HUES48 (cell line): ENCODE data around the gene METTL23.

ENCODE experiments used
- H3K27ac ChIP-seq: one replicate; pipeline ENCODE4 v1.7.0; 2013; ENCODE audit warnings: low read depth, low read length, inconsistent platforms
- H3K27me3 ChIP-seq: 2 replicates; pipeline ENCODE4 v1.6.1; 2013; ENCODE audit warnings: mild to moderate bottlenecking, low read length; ENCODE audit not compliant: control insufficient read depth, insufficient read depth
- H3K36me3 ChIP-seq: 2 replicates; pipeline ENCODE4 v1.6.1; 2013; ENCODE audit warnings: low read length; ENCODE audit not compliant: control insufficient read depth, insufficient read depth
- H3K4me1 ChIP-seq: 2 replicates; pipeline ENCODE4 v1.6.1; 2013; ENCODE audit warnings: mild to moderate bottlenecking, low read length; ENCODE audit not compliant: control insufficient read depth, insufficient read depth
- H3K4me3 ChIP-seq: 2 replicates; pipeline ENCODE4 v1.5.1; 2013; ENCODE audit warnings: mild to moderate bottlenecking, low read depth, low read length
- H3K9ac ChIP-seq: 2 replicates; pipeline ENCODE4 v1.6.1; 2013; ENCODE audit warnings: mild to moderate bottlenecking, low read depth, low read length, moderate library complexity
- H3K9me3 ChIP-seq: 2 replicates; pipeline ENCODE4 v1.6.1; 2013; ENCODE audit warnings: low read length; ENCODE audit not compliant: control insufficient read depth, insufficient read depth

Gene METTL23

DNA sequence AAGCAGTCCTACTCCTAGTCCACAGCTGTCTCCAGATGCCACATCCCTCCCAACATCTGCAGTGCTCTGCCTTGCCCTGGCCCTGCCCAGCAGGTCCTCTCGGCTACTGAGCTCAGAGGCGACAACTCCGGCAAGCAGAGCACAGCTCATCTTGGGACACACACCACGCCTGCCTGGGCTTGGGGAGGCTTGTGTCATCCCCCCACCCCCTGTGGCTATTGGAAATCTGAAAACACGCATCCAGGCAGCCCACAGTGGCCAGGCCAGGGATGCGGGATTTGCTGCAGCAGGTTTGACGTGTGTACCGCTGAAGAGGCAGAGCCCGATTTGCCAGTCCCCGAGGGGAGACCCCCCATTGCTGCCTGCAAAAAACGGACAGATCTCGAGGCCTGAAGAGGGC lies 41.3 kb upstream of the METTL23 start:
- Histone ChIP-seq H3K9ac (no peak overlapping the region), H3K36me3 (no peaks in the 10 kb centered on the region), H3K27me3 (no peaks in the 10 kb centered on the region), H3K9me3 (no peaks in the 10 kb centered on the region), H3K4me3 (no peak overlapping the region), H3K27ac (no peak overlapping the region), H3K4me1 (peaks cover 13% of the 10 kb centered on the region)

DNA sequence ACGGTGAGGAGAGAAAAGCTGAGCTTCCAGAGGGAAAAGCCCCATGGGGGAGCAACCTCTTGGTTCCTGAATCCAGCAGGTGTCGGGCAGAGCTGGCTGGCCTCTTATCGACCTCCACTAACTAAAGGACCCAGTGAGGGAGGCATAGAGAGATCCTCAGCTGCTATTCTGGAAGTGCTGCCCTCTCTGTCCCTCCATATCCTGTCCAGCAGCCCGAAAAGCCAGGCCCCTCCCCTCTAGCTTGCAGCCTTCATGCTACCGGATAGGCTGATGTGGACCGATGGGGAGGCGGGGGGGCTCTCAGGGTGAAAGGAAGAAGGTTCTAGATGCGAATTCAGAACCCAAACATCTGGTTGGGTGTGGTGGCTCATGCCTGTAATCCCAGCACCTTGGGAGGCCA lies 40.8 kb upstream of the METTL23 start:
- Histone ChIP-seq H3K4me3 (no peak overlapping the region), H3K9me3 (no peaks in the 10 kb centered on the region), H3K27ac (no peak overlapping the region), H3K36me3 (no peaks in the 10 kb centered on the region), H3K27me3 (no peaks in the 10 kb centered on the region), H3K9ac (no peak overlapping the region), H3K4me1 (peaks cover 13% of the 10 kb centered on the region)

DNA sequence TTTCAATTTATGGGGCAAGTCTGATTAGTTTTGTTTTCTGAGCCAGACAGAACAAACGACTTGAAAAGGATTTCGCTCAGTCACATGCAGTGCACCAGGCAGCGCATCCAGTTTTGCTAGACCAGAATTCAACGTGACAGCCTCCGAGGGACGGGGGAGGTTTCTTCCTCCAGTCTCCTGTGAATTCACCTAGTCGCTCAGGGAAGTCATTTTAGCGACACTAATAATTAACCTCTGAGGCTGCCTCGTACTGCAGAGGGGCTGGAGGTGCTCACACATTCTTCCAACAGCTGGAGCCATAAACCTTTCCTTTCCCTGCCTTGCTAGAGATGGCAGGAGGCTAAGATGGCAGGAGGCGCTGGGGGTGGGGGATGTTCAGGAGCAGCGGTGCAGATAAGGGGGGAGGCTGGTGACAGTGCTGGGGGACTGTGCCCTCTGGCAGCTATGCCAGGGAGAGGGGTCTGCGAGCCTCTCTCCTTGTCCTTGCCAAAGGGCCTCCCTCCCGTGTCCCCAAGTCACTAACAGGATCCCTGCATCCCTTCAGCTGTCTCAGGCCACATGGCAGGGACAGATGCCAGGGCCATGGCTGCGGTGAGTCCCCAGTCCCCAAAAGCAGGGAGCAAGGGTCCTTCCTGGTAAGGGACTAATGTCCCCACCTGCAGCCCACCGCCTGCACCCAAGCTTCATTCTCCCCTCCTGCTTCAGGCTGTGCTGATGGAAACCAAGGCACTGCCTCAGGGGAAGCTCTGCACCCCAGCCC lies 39.9 kb upstream of the METTL23 start:
- Histone ChIP-seq H3K4me3 (no peak overlapping the region), H3K4me1 (peaks cover 13% of the 10 kb centered on the region), H3K9ac (no peak overlapping the region), H3K36me3 (no peaks in the 10 kb centered on the region), H3K27ac (no peak overlapping the region), H3K27me3 (no peaks in the 10 kb centered on the region), H3K9me3 (no peaks in the 10 kb centered on the region)

DNA sequence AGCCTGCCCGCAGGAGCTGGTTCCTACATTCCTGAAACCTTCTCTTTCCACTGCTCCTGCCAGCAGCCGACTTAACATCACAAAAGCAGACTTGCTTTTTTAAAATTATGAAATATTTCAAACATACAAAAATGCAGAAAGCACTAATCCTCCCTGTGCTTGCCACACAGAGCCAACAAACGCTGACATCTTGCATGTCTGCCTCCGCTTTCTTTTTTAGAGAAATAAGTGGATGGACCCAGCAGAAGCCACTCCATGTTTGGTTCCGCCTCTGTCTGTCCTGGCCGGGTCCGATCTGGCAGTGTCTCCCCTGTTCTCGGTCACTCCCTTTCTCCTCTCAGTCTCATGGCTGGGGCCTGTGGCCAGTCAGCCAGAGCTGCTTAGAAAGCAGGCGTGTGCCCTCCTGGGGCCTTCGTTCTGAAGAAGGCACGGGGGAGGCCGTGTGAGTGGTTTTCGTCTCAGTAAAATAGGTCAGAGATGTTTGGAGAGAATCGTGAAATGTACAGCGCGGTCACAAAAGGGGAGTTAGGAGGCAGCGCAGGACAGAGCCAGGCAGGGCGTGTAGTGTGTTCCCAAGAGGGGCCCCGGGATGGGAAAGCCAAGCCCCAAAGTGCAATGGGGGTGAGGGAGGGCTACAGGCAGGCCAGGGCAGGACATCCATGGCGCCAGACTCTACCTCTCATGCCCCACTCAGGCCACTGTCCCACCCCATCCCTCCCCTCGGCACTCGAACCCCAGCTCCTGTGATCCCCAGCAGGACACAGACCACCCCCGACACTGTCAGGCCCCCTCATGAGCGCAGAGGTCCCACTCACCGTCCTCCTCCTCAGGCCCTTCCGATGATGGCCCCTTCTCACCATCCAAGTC lies 39.1 kb upstream of the METTL23 start:
- Histone ChIP-seq H3K9ac (no peak overlapping the region), H3K27me3 (no peaks in the 10 kb centered on the region), H3K36me3 (no peaks in the 10 kb centered on the region), H3K9me3 (no peaks in the 10 kb centered on the region), H3K4me3 (no peak overlapping the region), H3K4me1 (peaks cover 13% of the 10 kb centered on the region), H3K27ac (no peak overlapping the region)

DNA sequence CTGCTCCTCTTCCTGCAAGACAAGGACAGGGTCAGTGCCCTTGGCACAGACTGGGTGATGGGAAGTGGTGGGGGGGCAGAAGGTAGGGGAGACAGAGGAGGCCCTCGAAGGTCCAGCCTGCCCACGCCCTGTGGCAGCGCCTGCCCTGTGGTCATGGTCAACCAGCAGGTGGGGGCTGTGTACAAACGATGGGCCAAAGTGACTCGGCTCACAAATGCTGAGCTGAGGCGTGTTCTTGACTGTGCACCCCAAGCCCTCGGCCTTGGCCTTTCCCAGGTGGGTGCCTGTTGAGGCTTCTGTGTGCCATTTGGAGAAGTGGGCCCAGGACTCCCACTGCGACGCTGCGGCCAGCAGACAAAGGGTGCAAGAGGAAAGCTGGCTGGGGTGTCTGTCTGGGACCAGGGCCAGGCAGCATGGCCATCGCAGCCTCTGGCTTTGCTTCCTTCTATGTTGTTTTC lies 38.4 kb upstream of the METTL23 start:
- no peaks in the 10 kb centered on the region for H3K9me3 ChIP-seq
- no peaks in the 10 kb centered on the region for H3K27me3 ChIP-seq
- no peak overlapping the region for H3K9ac ChIP-seq
- H3K4me1 ChIP-seq: peaks cover 13% of the 10 kb centered on the region
- no peaks in the 10 kb centered on the region for H3K36me3 ChIP-seq
- no peak overlapping the region for H3K4me3 ChIP-seq
- H3K27ac ChIP-seq: no peak overlapping the region

DNA sequence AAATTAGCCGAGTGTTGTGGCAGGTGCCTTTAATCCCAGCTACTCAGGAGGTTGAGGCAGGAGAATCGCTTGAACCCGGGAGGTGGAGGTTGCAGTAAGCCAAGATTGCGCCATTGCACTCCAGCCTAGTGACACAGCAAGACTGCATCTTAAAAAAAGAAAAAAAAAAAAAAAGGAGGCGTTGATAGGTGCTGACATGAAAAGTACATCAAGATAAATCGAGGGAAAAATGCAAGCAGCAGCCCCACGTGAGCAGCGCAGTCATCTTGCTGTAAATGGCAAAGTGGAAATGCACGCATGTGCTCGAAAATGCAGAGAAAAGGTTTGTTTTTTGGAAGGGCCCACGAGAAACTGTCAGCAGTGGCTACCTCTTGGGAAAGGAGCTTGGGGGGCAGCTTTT lies 36.8 kb upstream of the METTL23 start:
- Histone ChIP-seq H3K4me1 (peaks cover 7% of the 10 kb centered on the region; the same call in 1 of the 2 replicates), H3K9me3 (no peaks in the 10 kb centered on the region), H3K9ac (no peak overlapping the region), H3K27ac (no peak overlapping the region), H3K27me3 (no peaks in the 10 kb centered on the region), H3K4me3 (no peak overlapping the region), H3K36me3 (no peaks in the 10 kb centered on the region)

DNA sequence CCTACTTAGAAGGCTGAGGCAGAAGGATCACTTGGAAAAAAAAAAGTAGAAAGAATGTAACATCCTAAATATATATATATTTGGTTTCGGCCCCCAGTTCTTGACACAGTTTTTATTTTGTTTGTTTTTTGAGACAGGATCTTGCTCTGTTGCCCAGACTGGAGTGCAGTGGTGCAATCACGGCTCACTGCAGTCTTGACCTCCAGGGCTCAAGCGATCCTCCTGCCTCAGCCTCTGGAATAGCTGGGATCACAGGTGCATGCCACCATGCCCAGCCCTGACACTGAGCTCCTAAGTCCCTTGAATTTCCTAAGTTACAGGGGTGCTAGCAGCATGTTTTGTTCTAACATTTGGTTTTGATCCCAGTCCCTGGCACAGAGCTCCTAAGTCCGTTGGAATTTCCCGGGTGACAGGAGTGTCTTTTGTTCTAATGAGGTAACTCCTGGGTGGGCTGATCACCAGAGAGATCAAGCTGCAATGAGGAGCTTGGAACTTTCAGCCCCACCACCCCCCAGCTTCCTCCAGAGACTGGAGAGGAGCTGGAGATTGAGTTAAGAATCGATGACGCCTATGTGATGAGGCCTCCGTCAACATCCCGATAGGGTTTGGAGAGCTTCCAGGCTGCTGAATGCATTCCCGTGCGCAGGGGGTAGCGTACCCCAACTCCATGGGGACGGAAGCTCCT lies 35.9 kb upstream of the METTL23 start:
- Histone ChIP-seq H3K9ac (no peak overlapping the region), H3K27me3 (no peaks in the 10 kb centered on the region), H3K27ac (no peak overlapping the region), H3K36me3 (no peaks in the 10 kb centered on the region), H3K9me3 (no peaks in the 10 kb centered on the region), H3K4me1 (peaks cover 7% of the 10 kb centered on the region; the same call in 1 of the 2 replicates), H3K4me3 (no peak overlapping the region)

DNA sequence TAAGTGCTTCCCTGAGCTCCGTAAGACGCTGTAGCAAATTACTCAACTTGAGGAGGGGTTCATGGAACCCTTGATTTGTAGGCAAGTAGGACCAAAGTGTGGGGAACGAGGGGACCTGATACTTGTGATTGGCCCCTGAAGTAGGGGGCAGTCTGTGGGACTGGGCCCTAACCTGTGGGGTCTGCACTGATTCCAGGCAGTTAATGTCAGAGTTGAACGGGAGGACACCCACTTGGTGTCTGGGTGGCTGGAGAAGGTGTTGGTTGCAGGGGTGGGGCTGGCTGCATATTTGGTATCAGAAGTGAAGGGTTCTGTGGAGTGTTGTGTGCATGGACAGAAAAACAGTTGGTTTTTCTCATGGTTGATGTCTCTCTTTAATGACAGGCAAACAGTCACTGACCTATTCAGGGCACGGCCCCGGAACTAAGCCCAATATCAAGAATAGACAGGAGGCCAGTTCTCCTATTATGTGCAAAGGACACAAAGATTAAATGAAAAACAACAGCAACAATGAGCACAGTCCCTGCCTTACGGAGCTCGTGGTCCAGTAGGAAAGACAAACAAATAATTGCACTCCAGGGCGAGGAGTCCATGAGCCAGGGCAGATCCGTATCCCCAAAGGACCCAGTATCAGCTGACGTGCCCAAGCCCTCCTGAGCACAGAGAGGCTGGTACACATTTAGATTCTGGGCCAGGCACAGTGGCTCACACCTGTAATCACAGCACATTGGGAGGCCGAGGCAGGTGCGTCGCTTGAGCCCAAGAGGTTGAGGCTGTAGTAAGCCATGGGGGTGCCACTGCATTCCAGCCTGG lies 35.1 kb upstream of the METTL23 start:
- Histone ChIP-seq H3K4me3 (no peak overlapping the region), H3K4me1 (peaks cover 7% of the 10 kb centered on the region; the same call in 1 of the 2 replicates), H3K36me3 (no peaks in the 10 kb centered on the region), H3K9ac (no peak overlapping the region), H3K27me3 (no peaks in the 10 kb centered on the region), H3K27ac (no peak overlapping the region), H3K9me3 (no peaks in the 10 kb centered on the region)

DNA sequence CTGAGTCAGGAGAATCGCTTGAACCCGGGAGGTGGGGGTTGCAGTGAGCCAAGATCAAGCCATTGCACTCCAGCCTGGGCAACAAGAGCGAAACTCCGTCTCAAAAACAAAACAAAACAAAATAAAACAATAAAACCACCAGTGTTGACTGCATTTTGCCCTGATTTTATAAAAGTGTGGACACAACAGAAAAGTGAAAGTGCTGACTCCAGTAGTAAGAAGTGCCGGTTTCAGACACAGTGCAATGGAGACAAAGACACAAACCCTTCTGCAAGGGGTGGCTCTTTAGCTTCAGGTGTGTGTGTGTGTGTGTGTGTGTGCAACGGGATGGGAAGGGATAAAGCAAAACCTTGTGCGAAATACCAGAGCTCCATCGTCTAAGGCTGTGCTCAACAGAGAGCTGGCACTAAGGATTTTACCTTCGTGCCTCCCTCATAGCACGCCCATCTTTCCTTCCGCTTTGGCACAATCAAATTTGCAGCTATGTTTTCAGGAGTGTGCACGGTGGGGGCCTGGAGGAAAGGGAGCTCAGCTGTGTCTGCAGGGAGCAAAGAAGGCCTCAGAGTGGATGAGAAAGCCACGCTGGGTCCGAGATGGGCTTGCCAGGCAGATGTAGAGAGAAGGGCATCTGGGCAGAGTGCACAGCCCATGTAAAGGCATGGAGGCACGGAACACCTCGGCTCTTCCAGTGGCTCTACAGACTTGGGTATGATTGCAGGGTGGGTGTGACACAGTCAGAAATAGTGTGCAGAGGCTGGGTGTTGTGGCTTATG lies 31.4 kb upstream of the METTL23 start:
- Histone ChIP-seq H3K9me3 (no peaks in the 10 kb centered on the region), H3K4me3 (no peak overlapping the region), H3K9ac (no peak overlapping the region), H3K4me1 (peaks cover 12% of the 10 kb centered on the region), H3K27ac (no peak overlapping the region), H3K27me3 (no peaks in the 10 kb centered on the region), H3K36me3 (no peaks in the 10 kb centered on the region)
